Right cardiac atrium (tissue), 5 donors: ENCODE data around the gene MMP19. TPM values are rescaled to one million over a fixed set of nuclear protein-coding genes. Genes with fewer than 3 reads are reported as not detected.
A peak's percentile ranks its signal among the peaks of the same experiment; 100 is the strongest.
"Not testable (repeated sequence)": the region's sequence is repeated elsewhere in the genome, so short reads cannot be mapped to it uniquely, and the experiment has no call there.

Experiments
- ATAC-seq, 2 donors: fragments of 200-7000 bp; cut with Tn5 transposase; one replicate each; pipeline versions ENCODE4 v1.8.0 to v1.9.1; 2020; ENCODE audit warnings: moderate library complexity in 2 of 2, mild to moderate bottlenecking in 1 of 2
- DNase-seq, 3 donors: peaks; one replicate each; pipeline ENCODE4 v3.0.0-alpha.2; 2020
- H3K27ac ChIP-seq: one replicate; pipeline ENCODE4 v1.5.1; 2013; ENCODE audit warnings: mild to moderate bottlenecking, low read length, control low read depth, moderate library complexity
- H3K27me3 ChIP-seq: one replicate; pipeline ENCODE4 v1.6.1; 2013; ENCODE audit not compliant: control insufficient read depth, insufficient read depth
- H3K4me1 ChIP-seq: one replicate; pipeline ENCODE4 v1.6.1; 2013; ENCODE audit warnings: low read length; ENCODE audit not compliant: control insufficient read depth, insufficient read depth
- H3K4me3 ChIP-seq: one replicate; pipeline ENCODE4 v1.5.1; 2013; ENCODE audit warnings: low read length, control low read depth
- H3K9me3 ChIP-seq: one replicate; pipeline ENCODE4 v1.6.1; 2013; ENCODE audit warnings: low read length; ENCODE audit not compliant: control insufficient read depth
- WGBS: extraction: QIAGEN DNeasy Blood & Tissue Kit; methylation state at CpG from one replicate; pipeline ENCODE4 v1.1.7; 2013; 5-methylcytosine and 5-hydroxymethylcytosine counted together
- intact Hi-C, 4 donors: fragments of 100-400 bp; cut with DNase I; formaldehyde crosslinking; loops; one replicate each; pipeline versions ENCODE4 v1.11.0 to v1.14.0; 2022 to 2023
- polyA plus RNA-seq: library from polyadenylated mRNA; stranded (reverse); fragments of 200-250 nt; gene quantifications from one replicate; pipeline ENCODE4 v1.2.3, GENCODE V29; 2013
- total RNA-seq, 4 donors: library from RNA; stranded (reverse); fragmentation: NEBNext Ultra II Directional; extraction: Animal tissue kit (Norgen Biotek cat#: 25700); gene quantifications; one replicate each; pipeline ENCODE4 v1.2.1, GENCODE V29; 2021
- donor health status: healthy with polysubstance abuse.
- donor health status: DM: no; HTN: yes; CAD: no.
- donor health status: DM: no; HTN: no; CAD: no.
- donor health status: DM: no; HTN: yes; CAD: no; lungs with severe emphysema.
- donor health status: DM: yes; HTN: yes; CAD: no.

MMP19 gene
- total and polyA plus RNA-seq, 5 donors = 3.1 to 21.2 (median 6.9) TPM

GRCh38 chr12:55844961-55845360, 2.2 kb upstream of the MMP19 start:
- ATAC-seq = no peak
- intact Hi-C loops = loop anchor here in 1 of 4 donors (10.0 kb wide), 1 partner anchor 80 kb away; the partner anchor contains the start of gene PYM1
- no peak overlapping the region for H3K27ac ChIP-seq
- H3K9me3 ChIP-seq = no peaks in the 10 kb centered on the region
- no peak for DNase-seq
- no peaks in the 10 kb centered on the region for H3K27me3 ChIP-seq
- H3K4me3 ChIP-seq = no peak overlapping the region
- 89% methylated on average over 4 of the region's 4 CpGs for whole genome bisulfite sequencing
- peaks cover 12% of the 10 kb centered on the region for H3K4me1 ChIP-seq

GRCh38 chr12:55843431-55843830, 695 bp upstream of the MMP19 start:
- intact Hi-C loops = loop anchor here in 1 of 4 donors (10.0 kb wide), 1 partner anchor 81 kb away; the partner anchor contains the start of gene PYM1
- no peaks in the 10 kb centered on the region for H3K9me3 ChIP-seq
- H3K4me1 ChIP-seq = peaks cover 8% of the 10 kb centered on the region
- no peaks in the 10 kb centered on the region for H3K27me3 ChIP-seq
- H3K4me3 ChIP-seq = no peak overlapping the region
- ATAC-seq = no peak
- H3K27ac ChIP-seq = no peak overlapping the region
- 97% methylated on average over 4 of the region's 4 CpGs for WGBS
- no peak for DNase-seq

- peaks cover 5% of the 10 kb centered on the region for H3K4me1 ChIP-seq
- H3K9me3 ChIP-seq = no peaks in the 10 kb centered on the region
- no peak overlapping the region for H3K4me3 ChIP-seq
- ATAC-seq (no peak), DNase-seq (no peak)
- 89% methylated on average over 11 of the region's 11 CpGs for WGBS
- intact Hi-C loops = loop anchor here in 1 of 4 donors (10.0 kb wide), 1 partner anchor 84 kb away; the partner anchor contains the start of gene PYM1
- no peak overlapping the region for H3K27ac ChIP-seq
- H3K27me3 ChIP-seq = no peaks in the 10 kb centered on the region
Measured at GRCh38 chr12:55840581-55841351, 2.0 kb downstream of the MMP19 start.

GRCh38 chr12:55839345-55840140, 3.2 kb downstream of the MMP19 start:
- DNase-seq (no peak), ATAC-seq (no peak)
- Histone ChIP-seq H3K4me1 (peaks cover 3% of the 10 kb centered on the region), H3K27me3 (no peaks in the 10 kb centered on the region), H3K27ac (no peak overlapping the region), H3K9me3 (no peaks in the 10 kb centered on the region), H3K4me3 (no peak overlapping the region)
- WGBS = 78% methylated on average over 11 of the region's 11 CpGs
- intact Hi-C loops = loop anchor here in 2 of 4 donors (10.0 kb wide), 2 partner anchors 85 to 95 kb away; partner anchors contain the start of genes DGKA (in 1 of the 2) and PYM1 (in 1 of the 2)

- no peak for DNase-seq
Measured at GRCh38 chr12:55838361-55838760, 4.4 kb downstream of the MMP19 start.

DNA sequence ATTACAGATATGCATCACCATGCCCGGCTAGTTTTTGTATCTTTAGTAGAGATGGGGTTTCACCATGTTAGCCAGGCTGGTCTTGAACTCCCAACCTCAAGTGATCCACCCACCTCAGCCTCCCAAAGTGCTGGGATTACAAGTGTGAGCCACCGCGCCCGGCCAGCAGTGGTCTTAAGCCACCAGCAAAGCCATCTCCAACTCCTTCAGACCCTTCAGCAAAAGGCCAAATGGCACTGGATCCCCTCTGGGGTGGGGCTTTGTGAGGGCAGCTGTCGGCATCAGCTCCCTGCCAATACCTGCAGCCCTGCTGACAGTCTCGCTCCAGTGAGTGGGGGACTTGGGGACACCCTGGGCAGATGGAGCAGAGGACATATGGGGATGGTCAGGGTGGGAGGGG, 8.3 kb downstream of the MMP19 start:
- not testable (repeated sequence) for H3K9me3 ChIP-seq, H3K4me1 ChIP-seq, ATAC-seq, H3K4me3 ChIP-seq, DNase-seq, H3K27ac ChIP-seq, H3K27me3 ChIP-seq
- 77% methylated on average over 6 of the region's 6 CpGs for WGBS
- intact Hi-C loops = loop anchor here in 3 of 4 donors (5.0 to 10.0 kb wide), 3 partner anchors 88 to 100 kb away; partner anchors contain the start of genes DGKA (in 1 of the 3) and PYM1 (in 1 of the 3)

More at GRCh38 chr12:55838361-55838760, 4.4 kb downstream of the MMP19 start:
- H3K27me3 ChIP-seq = no peaks in the 10 kb centered on the region
- no peak for ATAC-seq
- no peak overlapping the region for H3K4me3 ChIP-seq
- H3K27ac ChIP-seq = no peak overlapping the region
- peaks cover 3% of the 10 kb centered on the region for H3K4me1 ChIP-seq
- 92% methylated on average over 3 of the region's 3 CpGs for WGBS
- intact Hi-C loops = loop anchor here in 1 of 4 donors (10.0 kb wide), 1 partner anchor 96 kb away; the partner anchor contains the start of gene DGKA
- no peaks in the 10 kb centered on the region for H3K9me3 ChIP-seq

DNA sequence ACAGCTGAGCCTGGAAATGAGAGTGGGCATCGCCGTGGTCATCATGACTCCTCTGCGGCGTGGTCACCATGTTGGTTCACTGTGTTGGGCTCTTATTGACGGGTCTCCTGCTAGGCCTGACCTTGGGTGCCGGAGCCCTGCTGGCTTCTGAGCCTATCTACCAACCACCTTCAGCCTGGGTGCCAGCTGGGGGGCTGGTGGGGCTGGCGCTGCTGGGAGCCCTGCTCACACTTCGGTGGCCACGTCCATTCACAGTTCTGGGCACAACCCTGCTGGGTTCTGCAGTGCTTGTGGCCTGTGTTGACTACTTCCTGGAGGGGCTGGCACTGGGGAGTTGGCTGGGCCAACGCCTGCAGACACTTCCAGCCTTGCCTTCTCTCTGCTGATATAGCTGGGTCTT, 9.7 kb downstream of the MMP19 start:
- 93% methylated on average over 10 of the region's 10 CpGs for WGBS
- ATAC-seq (no peak), DNase-seq (no peak)
- Histone ChIP-seq H3K27me3 (no peaks in the 10 kb centered on the region), H3K4me3 (no peak overlapping the region), H3K27ac (no peak overlapping the region), H3K4me1 (peaks cover 7% of the 10 kb centered on the region), H3K9me3 (no peaks in the 10 kb centered on the region)
- intact Hi-C loops = loop anchor here in 3 of 4 donors (5.0 to 10.0 kb wide), 3 partner anchors 89 to 102 kb away; partner anchors contain the start of genes DGKA (in 1 of the 3) and PYM1 (in 1 of the 3)

DNA sequence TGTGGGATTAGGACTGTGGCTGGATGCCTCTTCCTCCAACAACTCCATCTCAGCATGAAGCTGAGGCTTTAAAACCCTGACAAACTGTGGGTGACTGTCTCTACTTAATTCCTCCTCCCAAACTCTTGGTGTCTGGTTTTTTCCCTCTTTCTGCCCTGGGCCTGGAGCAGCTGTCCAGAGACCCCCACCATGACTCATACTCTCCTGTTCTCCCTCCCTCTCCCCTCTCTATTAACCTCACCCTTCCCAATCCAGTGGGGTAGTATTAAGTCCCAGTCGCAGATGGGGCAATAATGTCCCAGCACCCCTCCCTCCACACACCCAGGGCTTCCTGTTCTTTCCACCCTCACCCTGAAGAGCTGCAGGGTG, 11.3 kb downstream of the MMP19 start:
- ATAC-seq (no peak), DNase-seq (no peak)
- Histone ChIP-seq H3K9me3 (no peaks in the 10 kb centered on the region), H3K27ac (peak overlapping the region; percentile 92), H3K27me3 (no peaks in the 10 kb centered on the region), H3K4me1 (peaks cover 15% of the 10 kb centered on the region), H3K4me3 (peak overlapping the region; percentile 81)
- 25% methylated on average over 1 of the region's 1 CpG for WGBS
- intact Hi-C loops = loop anchor here in 3 of 4 donors (5.0 to 10.0 kb wide), 3 partner anchors 91 to 103 kb away; partner anchors contain the start of genes DGKA (in 1 of the 3) and PYM1 (in 1 of the 3)

DNA sequence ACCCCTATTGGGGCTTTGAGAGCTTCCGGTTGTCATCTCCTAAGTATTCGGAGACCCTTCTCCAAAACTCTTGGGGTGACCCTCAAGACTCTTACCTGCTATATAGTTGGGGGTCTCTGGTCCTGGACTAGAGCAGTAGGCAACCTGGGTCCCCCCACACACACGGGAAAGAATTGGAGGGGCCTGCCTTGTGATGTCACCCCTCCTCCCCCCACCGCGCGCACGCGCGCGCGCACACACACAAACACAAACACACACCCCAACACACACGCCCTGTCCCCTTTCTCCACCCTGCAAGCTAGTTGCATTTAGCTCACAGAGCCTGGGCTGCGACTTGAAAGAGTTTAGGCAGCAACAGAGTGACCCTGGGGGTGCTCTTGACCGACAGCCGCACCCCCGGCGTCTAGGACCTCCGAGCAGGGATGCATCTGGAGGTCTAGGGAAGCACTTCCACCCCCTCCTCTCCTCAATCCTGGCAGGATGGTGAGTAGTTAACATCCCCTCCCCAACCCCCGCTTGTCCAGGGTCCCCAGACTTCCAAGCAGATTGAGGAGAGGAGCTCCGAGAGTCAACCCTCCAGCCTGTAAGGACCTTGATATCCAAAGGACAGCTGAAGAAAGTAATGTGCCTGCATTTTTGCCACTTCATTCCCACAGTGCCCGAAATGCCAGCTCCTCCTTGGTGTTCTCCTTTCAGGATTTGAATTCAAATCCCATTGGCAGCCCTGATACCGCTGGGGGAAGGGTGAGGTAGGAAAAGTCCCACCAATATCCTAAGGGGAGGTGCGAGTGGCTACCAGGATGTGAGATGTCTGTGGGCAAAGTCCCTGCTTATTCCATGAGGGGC, 11.9 kb downstream of the MMP19 start:
- Histone ChIP-seq H3K27me3 (no peaks in the 10 kb centered on the region), H3K4me3 (peak overlapping the region; percentile 81), H3K27ac (peak overlapping the region; percentile 92), H3K4me1 (peaks cover 17% of the 10 kb centered on the region), H3K9me3 (no peaks in the 10 kb centered on the region)
- 2% methylated on average over 23 of the region's 23 CpGs for WGBS
- peak; percentile 70 to 74 for ATAC-seq
- DNase-seq = peak; percentile 82 to 94 (median 93)
- intact Hi-C loops = loop anchor here in 3 of 4 donors (5.0 to 10.0 kb wide), 3 partner anchors 91 to 104 kb away; partner anchors contain the start of genes DGKA (in 1 of the 3) and PYM1 (in 1 of the 3)
